HG03097 (cell line): ENCODE data around the gene PRODH2.
A peak's percentile ranks its signal among the peaks of the same experiment; 100 is the strongest.

ENCODE experiments used
- ATAC-seq: cut with Tn5 transposase; IDR thresholded peaks from one replicate; pipeline ENCODE4 v1.9.1; 2021; ENCODE audit not compliant: unreplicated experiment, low FRiP score

The PRODH2 gene

DNA sequence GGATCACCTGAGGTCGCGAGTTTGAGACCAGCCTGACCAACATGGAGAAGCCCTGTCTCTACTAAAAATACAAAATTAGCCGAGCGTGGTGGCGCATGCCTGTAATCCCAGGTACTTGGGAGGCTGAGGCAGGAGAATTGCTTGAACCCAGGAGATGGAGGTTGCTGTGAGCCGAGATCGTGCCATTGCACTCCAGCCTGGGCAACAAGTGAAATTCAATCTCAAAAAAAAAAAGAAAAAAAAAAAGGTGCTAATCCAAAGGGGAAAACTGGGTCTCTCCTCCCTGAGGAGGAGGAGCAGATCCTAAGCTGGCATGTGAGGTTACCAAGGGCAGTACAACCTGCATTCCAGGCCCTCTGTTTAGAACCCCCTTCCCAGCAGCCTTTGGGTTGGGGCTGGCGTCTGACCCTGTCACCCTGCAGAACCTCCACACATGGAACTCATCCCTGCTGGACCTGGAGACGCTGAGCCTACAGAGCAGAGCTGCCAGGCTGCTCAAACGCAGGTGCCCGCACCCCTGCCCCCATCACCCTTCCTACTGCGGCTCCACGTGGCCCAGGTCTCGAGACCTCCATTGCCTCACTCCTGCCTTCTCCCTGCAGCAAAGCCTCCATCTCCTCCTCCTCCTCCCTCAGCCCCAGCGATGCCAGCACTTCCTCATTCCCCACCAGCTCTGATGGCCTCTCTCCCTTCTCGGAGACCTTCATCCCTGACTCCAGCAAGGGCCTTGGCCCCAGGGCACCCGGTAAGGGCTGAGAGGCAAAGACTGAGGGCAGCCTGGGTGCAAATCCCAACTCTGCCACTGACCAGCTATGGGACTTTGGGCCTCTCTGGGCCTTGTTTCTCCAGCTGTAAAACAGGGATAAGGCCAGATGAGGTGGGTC is 48.0 kb downstream of the PRODH2 start:
- ATAC-seq = no peak

DNA sequence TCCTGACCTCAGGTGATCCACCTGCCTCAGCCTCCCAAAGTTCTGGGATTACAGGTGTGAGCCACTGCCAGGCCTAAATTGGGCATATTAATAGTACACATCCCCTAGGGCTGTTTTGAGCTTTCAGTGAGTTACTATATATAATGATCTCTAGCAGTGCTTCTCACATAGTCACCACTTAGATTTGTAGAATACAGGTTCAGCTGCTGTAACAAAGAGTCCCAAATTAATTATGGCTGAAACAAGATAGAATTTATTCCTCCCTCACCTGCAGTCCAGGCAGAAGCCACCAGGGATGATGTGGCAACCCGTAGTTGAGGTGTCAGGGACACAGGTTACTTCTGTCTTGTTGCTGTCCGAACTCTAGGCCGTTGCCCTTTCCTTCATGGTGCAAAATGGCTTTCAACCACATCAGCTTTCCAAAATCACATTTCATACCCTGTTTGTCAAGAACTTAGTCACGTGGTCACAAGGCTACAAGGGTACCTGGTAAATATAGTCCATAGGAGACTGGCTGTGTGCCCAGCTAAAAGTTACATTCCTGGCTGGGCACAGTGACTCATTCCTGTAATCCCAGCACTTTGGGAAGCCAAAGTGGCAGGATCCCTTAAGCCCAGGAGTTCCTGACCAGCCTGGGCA is 51.8 kb downstream of the PRODH2 start:
- ATAC-seq = no peak

DNA sequence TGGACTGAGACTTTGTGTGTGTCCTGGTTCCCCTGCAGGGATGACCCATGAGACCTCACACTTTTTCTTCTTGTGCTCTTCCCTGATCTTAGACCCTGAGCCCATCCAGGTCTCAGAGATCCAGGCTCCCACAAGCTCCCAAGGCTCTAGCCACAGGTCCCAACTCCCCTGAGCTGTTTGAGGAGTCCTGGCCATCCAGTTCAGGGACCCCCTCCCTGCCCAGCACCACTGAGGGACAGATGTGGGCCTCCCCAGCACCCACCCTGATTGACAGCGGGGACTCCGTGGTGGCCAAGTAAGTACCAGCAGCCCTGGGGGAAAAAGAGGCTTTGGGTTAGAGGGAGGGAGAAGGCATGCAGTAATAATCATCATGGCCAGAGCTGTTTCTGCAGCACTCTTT is 52.9 kb downstream of the PRODH2 start:
- no peak for ATAC-seq

DNA sequence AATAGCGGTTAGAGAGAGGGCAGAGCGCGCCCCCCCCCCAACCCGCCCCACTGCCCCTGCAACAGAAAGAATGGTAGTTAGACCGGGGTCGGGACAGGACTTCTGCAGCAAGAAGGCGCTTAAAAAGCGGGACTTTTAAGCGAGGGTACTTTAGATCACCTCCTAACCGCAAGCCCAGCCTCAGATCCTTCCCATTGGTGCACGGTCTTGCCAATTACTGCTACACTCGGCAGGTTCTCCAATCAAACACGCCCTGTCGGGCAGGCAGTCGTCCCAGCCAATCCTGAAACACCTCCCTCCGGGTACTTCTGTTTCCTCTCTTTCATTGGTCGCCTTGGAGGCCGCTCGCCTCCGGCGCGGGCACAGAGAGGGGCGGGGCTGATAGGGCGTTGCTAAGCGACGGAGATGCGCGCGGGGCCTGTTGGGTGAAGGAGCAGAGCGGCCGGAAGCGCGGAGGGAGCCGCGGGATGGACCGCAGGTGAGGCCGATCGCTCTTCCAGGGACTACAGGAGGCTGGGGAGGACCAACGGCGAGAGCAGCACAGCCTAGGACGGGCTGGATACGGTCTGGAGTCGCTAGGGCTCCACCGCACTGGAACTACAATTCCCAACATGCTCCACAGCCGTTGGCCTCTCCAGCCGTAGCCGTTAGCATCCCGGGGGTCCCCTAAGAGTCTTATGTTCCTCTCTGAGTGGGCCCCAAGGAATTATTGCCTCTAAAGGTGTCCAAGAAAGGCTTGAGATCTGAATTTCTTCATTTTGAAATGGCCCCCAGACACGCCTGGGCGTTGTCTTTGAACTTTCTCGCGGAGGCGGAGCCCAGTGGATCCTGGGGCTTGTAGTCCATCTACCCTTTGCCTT is 54.7 kb downstream of the PRODH2 start, which contains the start of gene PROSER3:
Gene PROSER3 (plus strand): TSS at position 428 of the 860 bp plus-strand sequence. CDS start 40 bp downstream, at position 468.
- peak; percentile 86 for ATAC-seq

DNA sequence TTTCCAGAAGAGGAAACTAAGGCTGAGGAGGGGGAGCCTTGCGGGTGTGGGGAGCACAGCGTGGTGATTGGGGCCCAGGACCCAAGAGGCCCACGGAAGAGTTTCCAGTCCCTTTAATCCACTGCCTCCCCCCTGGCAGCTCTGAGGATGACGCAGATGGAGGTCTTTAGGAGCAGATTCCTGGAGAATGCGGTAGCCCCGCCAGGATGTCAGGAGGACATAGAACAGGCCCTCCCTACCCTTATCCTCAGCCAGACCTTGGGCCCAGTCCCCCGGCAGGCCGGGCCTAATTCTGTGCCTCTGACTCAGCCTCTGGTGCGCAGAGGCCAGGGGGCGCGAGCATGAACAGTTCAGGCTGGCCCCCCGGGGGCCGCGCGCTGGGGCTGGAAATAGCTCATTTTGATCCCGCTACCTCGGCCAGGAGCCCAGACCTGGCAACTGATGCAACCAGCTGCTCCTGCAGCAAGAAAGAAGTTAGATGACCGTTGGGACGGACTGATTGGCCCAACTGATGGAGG is 55.4 kb downstream of the PRODH2 start:
- ATAC-seq = no peak

DNA sequence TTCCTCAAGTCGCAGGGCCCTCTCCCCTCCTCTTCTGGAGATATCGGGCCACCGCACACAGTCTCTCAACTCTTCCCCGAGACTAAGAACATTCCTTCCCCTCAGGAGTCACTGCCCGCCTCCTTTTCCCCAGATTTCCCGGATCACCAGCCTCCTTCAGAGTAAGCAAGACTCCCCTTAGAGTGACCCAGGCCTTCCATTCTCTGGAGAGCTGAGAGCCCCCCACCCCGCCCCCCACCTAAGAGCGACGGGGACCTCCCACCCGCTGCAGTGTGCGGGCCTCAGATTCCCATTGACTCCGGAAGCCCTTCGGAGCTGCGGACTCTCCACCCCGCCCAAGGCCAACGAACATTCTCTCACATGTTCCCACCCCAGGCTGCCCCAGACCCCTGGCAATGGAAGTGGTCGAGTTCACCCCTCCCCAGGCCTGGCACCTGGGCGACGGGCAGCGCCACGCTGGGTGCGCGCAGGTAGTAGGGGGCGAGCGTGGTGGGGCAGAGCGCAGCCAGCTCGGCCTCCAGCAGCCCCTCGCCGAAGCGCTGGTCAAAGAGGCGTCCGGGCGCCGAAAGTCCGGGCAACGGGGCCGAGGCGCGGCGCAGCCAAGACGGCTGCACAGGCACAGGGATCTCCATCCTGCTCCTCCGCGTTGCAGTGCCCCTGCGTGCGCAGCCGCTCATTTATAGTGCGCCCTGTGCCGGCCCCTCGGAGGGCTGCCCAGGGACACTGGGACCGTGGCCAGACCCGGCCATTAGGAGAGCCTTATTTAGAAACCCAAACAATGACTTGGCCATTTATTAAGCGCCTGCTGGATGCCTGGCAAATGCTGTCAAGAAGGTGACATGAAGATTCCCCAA is 56.0 kb downstream of the PRODH2 start, which contains the start of gene HSPB6:
Gene HSPB6 (minus strand): TSS at position 653 of the 854 bp plus-strand sequence. CDS start 21 bp downstream, at position 632.
- ATAC-seq = no peak

DNA sequence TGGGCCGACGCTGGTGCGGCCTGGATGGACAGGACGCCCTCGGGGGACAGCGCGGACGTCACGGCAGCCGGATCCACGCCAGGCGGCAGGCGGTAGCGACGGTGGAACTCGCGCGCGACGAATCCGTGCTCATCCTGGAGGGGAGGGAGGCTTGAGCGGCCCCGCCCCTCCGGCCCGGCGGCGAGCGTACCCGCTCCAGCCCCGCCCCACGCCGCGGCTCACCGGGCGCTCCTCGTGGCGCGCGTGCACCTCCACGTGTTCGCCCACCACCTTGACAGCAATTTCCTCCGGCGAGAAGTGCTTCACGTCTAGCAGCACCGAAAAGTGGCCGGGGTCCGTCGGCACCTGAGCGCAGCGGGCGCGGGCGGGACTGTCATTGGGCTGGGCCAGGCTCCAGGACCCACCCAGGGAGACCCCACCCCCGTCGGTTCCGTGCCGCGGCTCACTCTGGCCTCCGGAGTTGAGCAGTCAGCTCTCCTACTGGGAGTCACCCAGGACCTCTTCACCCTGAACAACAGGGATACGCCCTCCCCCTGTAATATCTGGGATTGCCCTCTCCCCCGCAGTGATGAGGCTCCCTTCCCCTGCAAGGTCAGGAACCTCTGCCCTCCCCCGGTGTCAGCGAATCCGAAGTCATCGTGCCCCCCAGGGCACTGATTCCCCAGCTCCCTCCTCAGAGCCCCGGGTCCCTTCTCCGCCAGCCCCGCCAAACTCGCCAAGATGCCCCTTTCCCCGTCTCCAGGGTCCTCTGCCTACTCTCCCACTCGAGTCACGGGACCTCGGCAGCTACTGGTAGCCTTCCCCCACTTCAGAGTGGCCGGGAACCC is 56.9 kb downstream of the PRODH2 start:
- no peak for ATAC-seq

DNA sequence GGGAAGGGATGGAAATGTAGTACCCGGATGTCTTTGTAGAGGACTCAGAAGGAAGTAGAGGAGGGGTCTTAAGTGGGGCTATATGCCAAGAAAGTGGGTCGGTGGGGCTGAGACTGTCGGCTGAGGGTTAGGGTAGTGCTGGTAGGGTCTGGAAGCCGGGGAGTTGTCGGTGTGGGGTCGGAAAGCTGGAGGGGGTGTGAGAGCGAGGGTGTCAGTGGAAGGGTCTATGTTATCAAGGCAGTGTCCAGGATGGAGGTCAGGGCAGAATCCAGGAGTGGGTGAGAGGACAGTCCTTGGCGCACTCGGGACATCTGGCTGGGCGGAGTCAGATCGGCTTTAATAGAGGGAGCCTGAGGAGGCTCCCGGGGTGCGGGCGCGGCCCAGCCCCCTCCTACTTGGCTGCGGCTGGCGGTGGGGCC is 57.5 kb downstream of the PRODH2 start:
- no peak for ATAC-seq

DNA sequence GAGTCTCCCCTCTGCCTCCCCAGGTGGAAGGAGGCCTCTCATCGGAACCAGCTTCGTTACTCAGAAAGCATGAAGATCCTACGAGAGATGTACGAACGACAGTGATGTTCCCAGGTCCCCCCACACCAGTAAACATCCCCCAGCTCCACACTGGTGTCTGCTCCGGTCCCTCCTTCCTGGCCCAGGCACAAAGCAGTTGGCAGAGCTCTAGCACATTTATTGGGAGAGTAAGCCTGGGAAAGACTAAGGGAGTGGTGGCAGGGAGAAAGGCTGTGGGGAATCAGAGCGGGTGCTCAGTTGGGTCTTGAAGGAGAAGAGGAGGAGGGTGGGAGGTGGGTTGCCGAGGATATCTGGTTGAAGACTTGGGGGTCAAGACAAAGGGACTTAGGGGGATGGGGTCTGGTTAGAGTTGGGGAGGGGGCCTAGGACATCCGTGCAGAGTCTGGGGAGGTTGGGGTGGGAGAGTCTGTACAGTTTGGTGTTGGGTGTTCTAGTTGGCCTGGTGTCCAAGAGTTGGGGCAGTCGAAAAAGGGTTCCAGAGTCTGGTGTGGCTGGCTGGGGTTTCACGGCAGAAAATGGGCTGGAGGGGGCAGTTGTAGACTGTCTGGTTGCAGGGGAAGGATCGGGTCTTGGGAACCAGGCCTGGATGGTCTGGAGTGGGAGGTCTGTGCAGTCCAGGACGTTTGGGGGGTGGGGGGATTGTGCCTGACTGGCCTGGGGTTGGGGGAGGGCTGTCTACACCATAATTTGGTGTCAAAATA is 58.1 kb downstream of the PRODH2 start:
- ATAC-seq = no peak

DNA sequence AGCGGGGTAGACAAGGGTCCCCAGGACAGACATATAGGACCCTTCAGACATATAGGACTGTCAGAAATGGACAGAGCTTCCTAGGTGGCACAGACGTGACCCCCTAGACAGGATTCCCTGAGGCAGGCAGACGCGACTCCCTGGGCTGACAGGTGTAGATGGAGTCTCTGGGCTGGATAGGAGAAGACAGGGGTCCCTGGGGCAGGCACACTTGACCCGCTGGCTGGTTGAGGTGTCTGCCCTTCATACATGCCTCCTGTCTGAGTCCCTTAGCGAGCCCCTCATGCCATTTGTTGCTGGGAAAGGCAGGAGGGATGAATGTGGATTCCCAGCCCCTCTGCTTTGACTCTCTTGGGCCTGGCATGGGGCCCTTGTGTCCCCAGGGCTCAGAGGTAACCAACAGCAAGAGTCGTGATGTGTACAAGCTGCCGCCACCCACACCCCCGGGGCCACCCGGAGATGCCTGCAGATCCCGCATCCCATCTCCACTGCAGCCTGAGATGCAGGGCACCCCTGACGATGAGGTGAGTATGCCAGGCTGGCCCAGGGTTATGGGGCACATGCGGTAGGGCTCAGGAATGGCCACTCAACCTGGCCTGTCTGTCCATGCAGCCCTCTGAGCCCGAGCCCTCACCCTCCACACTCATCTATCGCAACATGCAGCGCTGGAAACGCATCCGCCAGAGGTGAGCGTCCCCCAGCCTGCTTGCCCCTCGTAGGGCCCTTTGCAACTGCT is 58.8 kb downstream of the PRODH2 start:
- no peak for ATAC-seq

DNA sequence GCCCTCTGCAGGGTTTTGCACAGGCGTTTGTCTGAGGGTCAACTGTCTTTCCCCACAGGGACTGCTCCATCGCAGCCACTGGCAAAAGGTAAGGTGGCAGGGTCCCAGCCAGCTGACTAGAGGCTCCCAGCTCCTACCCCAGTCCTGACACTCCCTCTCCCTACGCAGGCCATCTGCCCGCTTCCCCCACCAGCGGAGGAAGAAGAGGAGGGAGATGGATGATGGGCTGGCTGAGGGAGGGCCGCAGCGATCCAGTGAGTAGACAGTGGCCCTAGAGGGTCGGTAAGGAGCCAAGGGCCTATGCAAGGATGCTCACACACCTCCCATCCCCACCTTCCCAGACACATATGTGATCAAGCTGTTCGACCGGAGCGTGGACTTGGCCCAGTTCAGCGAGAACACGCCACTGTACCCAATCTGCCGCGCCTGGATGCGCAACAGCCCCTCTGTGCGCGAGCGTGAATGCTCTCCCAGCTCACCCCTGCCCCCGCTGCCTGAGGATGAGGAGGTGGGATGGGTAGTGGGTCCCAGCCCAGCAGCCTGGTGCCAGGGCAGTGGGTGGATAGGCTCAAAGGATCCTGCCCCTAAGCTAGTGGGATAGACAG is 59.8 kb downstream of the PRODH2 start:
- no peak for ATAC-seq

DNA sequence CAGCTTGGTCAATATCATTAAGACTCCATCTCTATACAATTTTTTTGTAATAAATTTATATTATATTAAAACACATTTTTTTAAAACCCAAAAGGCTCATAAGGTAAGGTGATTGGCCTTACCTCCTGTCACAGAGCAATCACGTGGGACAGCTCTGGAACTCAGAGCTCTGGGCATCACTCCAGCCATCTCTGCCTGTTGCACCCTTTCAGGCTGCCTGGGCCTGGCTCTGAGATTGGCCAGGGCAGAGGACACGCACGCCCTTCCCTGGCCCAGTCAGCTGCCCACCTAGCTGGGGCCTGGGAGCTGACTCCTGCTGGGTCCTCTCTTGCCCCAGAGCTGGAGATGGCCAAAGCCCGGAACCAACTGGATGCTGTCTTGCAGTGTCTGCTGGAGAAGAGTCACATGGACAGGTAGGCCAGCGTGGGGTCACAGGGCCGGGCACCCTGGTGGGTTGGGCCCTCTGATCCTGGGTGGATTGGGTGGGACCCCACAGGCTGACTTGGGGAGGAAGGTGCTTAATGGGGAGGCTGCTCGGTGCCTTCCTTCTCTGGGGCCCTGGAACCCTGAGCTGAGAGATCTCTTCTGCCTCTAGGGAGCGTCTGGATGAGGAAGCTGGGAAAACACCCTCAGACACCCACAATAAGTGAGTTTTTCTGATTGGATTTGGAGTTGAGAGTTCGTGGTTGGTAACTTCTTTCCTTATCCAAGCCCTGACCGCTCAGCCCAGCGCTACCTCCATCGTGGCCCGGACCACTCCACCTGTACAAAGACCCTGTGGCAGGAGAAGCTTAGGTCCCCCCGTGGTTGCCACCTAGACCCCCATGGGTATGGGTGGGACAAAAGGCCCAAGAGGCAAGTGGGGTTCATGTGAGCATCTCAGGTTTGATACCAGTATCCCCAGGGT is 60.6 kb downstream of the PRODH2 start:
- no peak for ATAC-seq

DNA sequence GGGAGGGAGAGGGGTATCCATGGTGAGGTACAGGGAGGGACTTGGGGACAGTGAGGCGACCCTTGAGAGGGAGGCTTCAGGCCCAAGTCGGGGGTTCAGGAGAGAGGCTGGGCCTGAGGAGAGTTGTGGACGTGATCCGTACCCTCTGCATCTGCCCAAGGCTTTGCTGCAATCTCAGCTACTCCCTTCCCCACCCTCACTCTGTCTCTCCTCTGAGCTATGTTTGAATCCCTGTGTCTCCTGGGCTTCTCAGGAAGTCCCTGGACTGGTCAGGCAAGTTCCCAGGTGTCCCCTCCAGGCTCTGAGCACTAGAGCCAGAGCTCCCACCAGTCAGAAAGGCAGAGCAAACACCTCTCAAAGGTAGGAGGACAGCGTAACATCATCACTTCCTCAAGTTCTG is 62.5 kb downstream of the PRODH2 start:
- ATAC-seq = no peak
